A673 (cell line): ENCODE measurements around the gene PPP1R13B. TPM values are rescaled to one million over a fixed set of nuclear protein-coding genes. Genes with fewer than 3 reads are reported as not detected.
"Not testable (repeated sequence)": the region's sequence is repeated elsewhere in the genome, so short reads cannot be mapped to it uniquely, and the experiment has no call there.

Experiments
- BruUV-seq: library from RNA; stranded (reverse); fragments of 400-500 nt; replicated peaks from 2 replicates; lab custom pipeline; 2021; lab: Mats Ljungman, UMichigan
- CTCF ChIA-PET: fragments of 300-600 bp; sonication (Branson Sonifier 250); formaldehyde crosslinking; loops from one replicate; lab custom pipeline; 2022; ENCODE audit warnings: antibody characterized with exemption; lab: Charles Lee
- POLR2A ChIA-PET: fragments of 300-600 bp; sonication (Branson Sonifier 250); formaldehyde crosslinking; loops from one replicate; lab custom pipeline; 2022; ENCODE audit warnings: antibody characterized with exemption; ENCODE audit not compliant: low non-redundant PET; lab: Charles Lee
- DNase-seq: peaks from one replicate; pipeline ENCODE4 v3.0.0-alpha.2; 2015; ENCODE audit warnings: low spot score
- H3K27ac ChIP-seq: fragments of 200-600 bp; sonication (generic); 2 replicates; pipeline ENCODE4 v1.5.1; 2016; ENCODE audit warnings: mixed run types, low read depth, mild to moderate bottlenecking, mixed read lengths, antibody characterized with exemption, low read length; ENCODE audit not compliant: poor library complexity, severe bottlenecking
- H3K27me3 ChIP-seq: fragments of 200-600 bp; sonication (generic); replicated peaks from 2 replicates; pipeline ENCODE4 v1.6.1; 2017; ENCODE audit warnings: mixed run types, low read depth, mild to moderate bottlenecking, mixed read lengths, antibody characterized with exemption, low read length; ENCODE audit not compliant: insufficient read depth, poor library complexity
- H3K36me3 ChIP-seq: fragments of 200-600 bp; sonication (generic); 2 replicates; pipeline ENCODE4 v1.6.1; 2016; ENCODE audit warnings: mixed run types, mild to moderate bottlenecking, mixed read lengths, antibody characterized with exemption, low read length; ENCODE audit not compliant: insufficient read depth, poor library complexity, severe bottlenecking
- H3K4me1 ChIP-seq: fragments of 200-600 bp; sonication (generic); 2 replicates; pipeline ENCODE4 v1.6.1; 2017; ENCODE audit warnings: mixed run types, mild to moderate bottlenecking, mixed read lengths, antibody characterized with exemption, low read length; ENCODE audit not compliant: insufficient read depth, poor library complexity, severe bottlenecking
- H3K4me3 ChIP-seq: fragments of 200-600 bp; sonication (generic); 2 replicates; pipeline ENCODE4 v1.5.1; 2016; ENCODE audit warnings: low read depth, mixed run types, mild to moderate bottlenecking, mixed read lengths, low read length; ENCODE audit not compliant: poor library complexity, severe bottlenecking
- H3K9me3 ChIP-seq: fragments of 200-600 bp; sonication (generic); 2 replicates; pipeline ENCODE4 v1.6.1; 2016; ENCODE audit warnings: mixed run types, low read depth, mild to moderate bottlenecking, mixed read lengths, antibody characterized with exemption, low read length; ENCODE audit not compliant: poor library complexity, severe bottlenecking
- EZH2 ChIP-seq: fragments of 200-600 bp; sonication (generic); IDR thresholded peaks from 2 replicates; pipeline ENCODE4 v1.6.1; 2017; ENCODE audit warnings: borderline replicate concordance, low read depth, mild to moderate bottlenecking, mixed read lengths, antibody characterized with exemption, low read length; ENCODE audit not compliant: poor library complexity, severe bottlenecking
- intact Hi-C: fragments of 100-400 bp; cut with micrococcal nuclease; formaldehyde crosslinking; loops from one replicate; pipeline ENCODE4 v1.10.0; 2022; ENCODE audit not compliant: unreplicated experiment
- total RNA-seq: library from RNA; stranded (reverse); gene quantifications from 2 replicates; pipeline ENCODE4 v1.2.3, GENCODE V29; 2021
- TF ChIP-seq, protein P1 (sequence below): fragments of 300-800, 200-600 bp; sonication (generic); conservative IDR thresholded peaks from 2 replicates; pipeline ENCODE4 v1.5.1; 2017; ENCODE audit warnings: low read depth, mild to moderate bottlenecking, antibody characterized with exemption, low read length, moderate library complexity, mixed read lengths

The PPP1R13B gene
- total RNA-seq, 1 experiment from 2014 or later, result 4.8 TPM

DNA sequence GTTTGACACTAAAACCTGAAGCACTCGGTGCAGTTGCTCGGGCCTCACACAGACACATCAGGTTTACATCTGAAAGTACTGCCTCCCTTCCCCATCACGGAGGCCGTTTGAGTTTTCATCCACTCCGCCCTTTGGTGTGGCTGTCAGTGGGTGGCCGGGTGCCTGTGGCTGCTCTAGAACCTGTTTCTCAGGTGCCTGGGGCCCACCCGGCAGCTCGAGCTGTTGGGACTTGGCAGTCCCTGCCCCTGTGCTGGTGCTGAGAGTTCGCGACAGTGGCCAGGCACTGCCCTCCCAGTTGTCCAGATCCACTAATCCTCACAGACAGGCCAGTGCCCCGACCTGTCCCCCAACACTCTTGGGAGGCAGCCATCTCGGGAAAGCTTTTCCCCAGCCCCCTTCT is 154.5 kb downstream of the PPP1R13B start:
- H3K36me3 ChIP-seq, result peaks cover 37% of the 10 kb centered on the region
- BruUV-seq, result no TSS peak
- CTCF ChIA-PET, result no interaction called here

DNA sequence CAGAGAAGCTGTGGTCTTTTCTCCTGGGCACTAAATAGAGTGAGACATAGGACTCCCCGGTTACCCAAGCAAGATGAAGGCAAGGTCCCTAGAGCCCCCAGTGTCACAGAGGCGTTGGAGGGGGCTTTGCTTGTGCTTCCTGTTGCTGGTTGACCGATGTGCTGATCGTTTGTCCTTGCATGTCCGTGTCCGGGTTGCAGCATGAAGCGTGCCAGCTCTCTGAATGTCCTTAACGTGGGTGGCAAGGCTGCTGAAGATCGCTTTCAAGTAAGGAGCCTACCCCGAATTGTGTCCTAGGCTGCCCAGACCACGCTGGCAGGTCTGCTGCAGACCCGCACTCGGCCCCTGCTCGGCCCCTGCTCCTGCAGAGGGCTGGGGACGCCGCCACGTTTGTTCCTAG is 155.2 kb downstream of the PPP1R13B start:
- no peaks in the 10 kb centered on the region for H3K27me3 ChIP-seq
- no peak overlapping the region for H3K4me3 ChIP-seq
- no TSS peak for BruUV-seq
- ChIA-PET POLR2A (no interaction called here), CTCF (no interaction called here)
- TF ChIP-seq EZH2, result no peak
- TF ChIP-seq, protein P1, sequence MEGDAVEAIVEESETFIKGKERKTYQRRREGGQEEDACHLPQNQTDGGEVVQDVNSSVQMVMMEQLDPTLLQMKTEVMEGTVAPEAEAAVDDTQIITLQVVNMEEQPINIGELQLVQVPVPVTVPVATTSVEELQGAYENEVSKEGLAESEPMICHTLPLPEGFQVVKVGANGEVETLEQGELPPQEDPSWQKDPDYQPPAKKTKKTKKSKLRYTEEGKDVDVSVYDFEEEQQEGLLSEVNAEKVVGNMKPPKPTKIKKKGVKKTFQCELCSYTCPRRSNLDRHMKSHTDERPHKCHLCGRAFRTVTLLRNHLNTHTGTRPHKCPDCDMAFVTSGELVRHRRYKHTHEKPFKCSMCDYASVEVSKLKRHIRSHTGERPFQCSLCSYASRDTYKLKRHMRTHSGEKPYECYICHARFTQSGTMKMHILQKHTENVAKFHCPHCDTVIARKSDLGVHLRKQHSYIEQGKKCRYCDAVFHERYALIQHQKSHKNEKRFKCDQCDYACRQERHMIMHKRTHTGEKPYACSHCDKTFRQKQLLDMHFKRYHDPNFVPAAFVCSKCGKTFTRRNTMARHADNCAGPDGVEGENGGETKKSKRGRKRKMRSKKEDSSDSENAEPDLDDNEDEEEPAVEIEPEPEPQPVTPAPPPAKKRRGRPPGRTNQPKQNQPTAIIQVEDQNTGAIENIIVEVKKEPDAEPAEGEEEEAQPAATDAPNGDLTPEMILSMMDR, result no peak
- H3K27ac ChIP-seq, result no peak overlapping the region
- intact Hi-C loops, result no loop called here
- no peak for DNase-seq
- H3K9me3 ChIP-seq, result no peaks in the 10 kb centered on the region
- H3K36me3 ChIP-seq, result peaks cover 35% of the 10 kb centered on the region
- peaks cover 19% of the 10 kb centered on the region for H3K4me1 ChIP-seq

More for the DNA sequence above, 154.5 kb downstream of the PPP1R13B start:
- no peak overlapping the region for H3K4me3 ChIP-seq
- no peaks in the 10 kb centered on the region for H3K9me3 ChIP-seq
- H3K4me1 ChIP-seq, result peaks cover 26% of the 10 kb centered on the region
- no peak for DNase-seq
- intact Hi-C loops, result no loop called here
- TF ChIP-seq, protein P1, result no peak
- no peak for TF ChIP-seq EZH2
- POLR2A ChIA-PET, result interaction anchor here (0.6 kb wide), 1 partner anchor 170 kb away, joined by 14 read pairs; no protein-coding TSS in a partner anchor
- H3K27ac ChIP-seq, result no peak overlapping the region
- H3K27me3 ChIP-seq, result no peaks in the 10 kb centered on the region

DNA sequence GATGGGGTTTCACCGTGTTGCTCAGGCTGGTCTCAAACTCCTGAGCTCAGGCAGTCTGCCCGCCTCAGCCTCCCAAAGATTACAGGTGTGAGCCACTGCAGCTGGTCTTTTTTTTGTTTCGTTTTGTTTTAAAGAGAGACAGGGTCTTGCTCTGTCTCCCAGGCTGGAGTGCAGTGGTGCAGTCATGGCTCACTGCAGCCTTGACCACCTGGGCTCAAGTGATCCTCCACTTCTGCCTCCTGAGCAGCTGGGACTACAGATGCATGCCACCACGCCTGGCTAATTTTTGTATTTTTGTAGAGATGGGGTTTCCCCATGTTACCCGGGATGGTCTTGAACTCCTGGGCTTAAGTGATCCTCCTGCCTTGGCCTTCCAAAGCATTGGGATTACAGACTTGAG is 155.7 kb downstream of the PPP1R13B start:
- intact Hi-C loops, CTCF ChIA-PET, BruUV-seq, POLR2A ChIA-PET, H3K4me3 ChIP-seq, H3K27ac ChIP-seq, H3K27me3 ChIP-seq, H3K9me3 ChIP-seq, DNase-seq: not testable (repeated sequence)
- H3K36me3 ChIP-seq, result peaks cover 40% of the 10 kb centered on the region
- H3K4me1 ChIP-seq, result peaks cover 14% of the 10 kb centered on the region

GRCh38 chr14:103690332-103690731 is 157.0 kb downstream of the PPP1R13B start:
- DNase-seq, result no peak
- H3K9me3 ChIP-seq, result no peaks in the 10 kb centered on the region
- H3K4me1 ChIP-seq, result peaks cover under 1% of the 10 kb centered on the region
- H3K36me3 ChIP-seq, result peaks cover 50% of the 10 kb centered on the region
- TF ChIP-seq, protein P1, result no peak
- no peak for TF ChIP-seq EZH2
- H3K27ac ChIP-seq, result no peak overlapping the region
- no peak overlapping the region for H3K4me3 ChIP-seq
- POLR2A ChIA-PET, result interaction anchor here (0.7 to 0.8 kb wide), 2 partner anchors 11 to 41 kb away, joined by 7 to 10 read pairs; no protein-coding TSS in a partner anchor
- intact Hi-C loops, result no loop called here
- CTCF ChIA-PET, result no interaction called here
- H3K27me3 ChIP-seq, result no peaks in the 10 kb centered on the region
- BruUV-seq, result no TSS peak
